Measurements from ENCODE around the gene RAB11FIP4. TPM values are rescaled to one million over a fixed set of nuclear protein-coding genes. Genes with fewer than 3 reads are reported as not detected.
"Not testable (repeated sequence)": the region's sequence is repeated elsewhere in the genome, so short reads cannot be mapped to it uniquely, and the experiment has no call there.

Gene RAB11FIP4
- 100 to 1,000 TPM in 2 of 3 donors, 10 to 100 TPM in 1; 81.4 to 121 (median 102) TPM for total RNA-seq
- total RNA-seq (2013): 43.3 TPM

GRCh38 chr17:31391496-31391949 is at the start of gene RAB11FIP4:
Gene RAB11FIP4, plus strand, starts transcription at chr17:31391675. Its CDS starts 178 bp downstream, at chr17:31391853.
- no peak for TF ChIP-seq CTCF (IDR thresholded peaks at IDR 0.05)
- H3K27me3 Mint-ChIP-seq (ENCODE audit: low read depth in 2 of 2): peaks cover 47 to 52% of the 10 kb centered on the region in 2 donors

GRCh38 chr17:31345191-31345747 is 46.2 kb upstream of the RAB11FIP4 start:
- H3K27me3 Mint-ChIP-seq (ENCODE audit: low read depth in 2 of 2); H3K4me1 ChIP-seq (ENCODE audit: control insufficient read depth, insufficient read depth, low read length); H3K9me3 ChIP-seq (ENCODE audit: control insufficient read depth, insufficient read depth, low read length); H3K4me3 Mint-ChIP-seq; ATAC-seq; DNase-seq; H3K27ac ChIP-seq (ENCODE audit: low read length); H3K27me3 ChIP-seq (ENCODE audit: control insufficient read depth, insufficient read depth, low read length); intact Hi-C loops (cut with micrococcal nuclease); H3K9me3 Mint-ChIP-seq; H3K4me3 ChIP-seq (ENCODE audit: low read length); H3K4me1 Mint-ChIP-seq; H3K27ac Mint-ChIP-seq; H3K36me3 ChIP-seq (ENCODE audit: control insufficient read depth, insufficient read depth, low read length): not testable (repeated sequence)
- peaks cover 13% of the 10 kb centered on the region for H3K36me3 Mint-ChIP-seq
- WGBS (ENCODE audit: insufficient coverage): 100% methylated on average over 3 of the region's 34 CpGs

More at GRCh38 chr17:31391496-31391949, at the start of gene RAB11FIP4:
- H3K4me3 Mint-ChIP-seq: peak within 1 kb of the TSS; percentile 88
- intact Hi-C loops (cut with micrococcal nuclease): no loop called here
- under 1% methylated on average over 58 of the region's 69 CpGs for WGBS (ENCODE audit: insufficient coverage)
- ATAC-seq: peak; percentile 45 to 62 (median 54)
- peak in 1 of 2 donors; percentile 45 for DNase-seq
- Histone ChIP-seq H3K9me3 (ENCODE audit: control insufficient read depth, insufficient read depth, low read length) (no peaks in the 10 kb centered on the region), H3K4me3 (ENCODE audit: low read length) (no peak within 1 kb of the TSS), H3K27me3 (ENCODE audit: control insufficient read depth, insufficient read depth, low read length) (peaks cover 23% of the 10 kb centered on the region), H3K36me3 (ENCODE audit: control insufficient read depth, insufficient read depth, low read length) (no peaks in the 10 kb centered on the region), H3K27ac (ENCODE audit: low read length) (no peak within 1 kb of the TSS), H3K4me1 (ENCODE audit: control insufficient read depth, insufficient read depth, low read length) (peaks cover 15% of the 10 kb centered on the region)
- H3K27ac Mint-ChIP-seq: no peak within 1 kb of the TSS
- peaks cover 6% of the 10 kb centered on the region for H3K36me3 Mint-ChIP-seq
- no peaks in the 10 kb centered on the region for H3K9me3 Mint-ChIP-seq
- peaks cover 10 to 24% of the 10 kb centered on the region in 2 donors for H3K4me1 Mint-ChIP-seq

GRCh38 chr17:31349454-31349853 is 42.0 kb upstream of the RAB11FIP4 start:
- no peak for TF ChIP-seq CTCF (IDR thresholded peaks at IDR 0.05)
- Histone ChIP-seq H3K4me3 (ENCODE audit: low read length) (no peak overlapping the region), H3K27me3 (ENCODE audit: control insufficient read depth, insufficient read depth, low read length) (no peaks in the 10 kb centered on the region), H3K4me1 (ENCODE audit: control insufficient read depth, insufficient read depth, low read length) (no peaks in the 10 kb centered on the region), H3K27ac (ENCODE audit: low read length) (no peak overlapping the region), H3K9me3 (ENCODE audit: control insufficient read depth, insufficient read depth, low read length) (no peaks in the 10 kb centered on the region), H3K36me3 (ENCODE audit: control insufficient read depth, insufficient read depth, low read length) (peaks cover 26% of the 10 kb centered on the region)
- Mint-ChIP-seq H3K9me3 (no peaks in the 10 kb centered on the region), H3K4me1 (no peaks in the 10 kb centered on the region), H3K4me3 (no peak overlapping the region), H3K27ac (no peak overlapping the region), H3K36me3 (peaks cover 25% of the 10 kb centered on the region), H3K27me3 (ENCODE audit: low read depth in 2 of 2) (no peaks in the 10 kb centered on the region)
- DNase-seq: no peak
- ATAC-seq: no peak
- intact Hi-C loops (cut with micrococcal nuclease): no loop called here

GRCh38 chr17:31355935-31356334 is 35.5 kb upstream of the RAB11FIP4 start:
- no peaks in the 10 kb centered on the region for H3K4me1 Mint-ChIP-seq

More at GRCh38 chr17:31355935-31356334, 35.5 kb upstream of the RAB11FIP4 start:
- TF ChIP-seq CTCF (IDR thresholded peaks at IDR 0.05): no peak
- intact Hi-C loops (cut with micrococcal nuclease): no loop called here
- WGBS (ENCODE audit: insufficient coverage): 88% methylated on average over 1 of the region's 1 CpG
- Histone ChIP-seq H3K9me3 (ENCODE audit: control insufficient read depth, insufficient read depth, low read length) (no peaks in the 10 kb centered on the region), H3K36me3 (ENCODE audit: control insufficient read depth, insufficient read depth, low read length) (peaks cover 56% of the 10 kb centered on the region), H3K27ac (ENCODE audit: low read length) (no peak overlapping the region), H3K4me1 (ENCODE audit: control insufficient read depth, insufficient read depth, low read length) (no peaks in the 10 kb centered on the region), H3K27me3 (ENCODE audit: control insufficient read depth, insufficient read depth, low read length) (no peaks in the 10 kb centered on the region), H3K4me3 (ENCODE audit: low read length) (no peak overlapping the region)
- Mint-ChIP-seq H3K9me3 (no peaks in the 10 kb centered on the region), H3K36me3 (peaks cover 23% of the 10 kb centered on the region), H3K27me3 (ENCODE audit: low read depth in 2 of 2) (no peaks in the 10 kb centered on the region), H3K4me3 (no peak overlapping the region), H3K27ac (no peak overlapping the region)
- DNase-seq (no peak), ATAC-seq (no peak)

All from natural killer cell (primary cell).